ENCODE results near the gene KDELR1.

KDELR1 gene

DNA sequence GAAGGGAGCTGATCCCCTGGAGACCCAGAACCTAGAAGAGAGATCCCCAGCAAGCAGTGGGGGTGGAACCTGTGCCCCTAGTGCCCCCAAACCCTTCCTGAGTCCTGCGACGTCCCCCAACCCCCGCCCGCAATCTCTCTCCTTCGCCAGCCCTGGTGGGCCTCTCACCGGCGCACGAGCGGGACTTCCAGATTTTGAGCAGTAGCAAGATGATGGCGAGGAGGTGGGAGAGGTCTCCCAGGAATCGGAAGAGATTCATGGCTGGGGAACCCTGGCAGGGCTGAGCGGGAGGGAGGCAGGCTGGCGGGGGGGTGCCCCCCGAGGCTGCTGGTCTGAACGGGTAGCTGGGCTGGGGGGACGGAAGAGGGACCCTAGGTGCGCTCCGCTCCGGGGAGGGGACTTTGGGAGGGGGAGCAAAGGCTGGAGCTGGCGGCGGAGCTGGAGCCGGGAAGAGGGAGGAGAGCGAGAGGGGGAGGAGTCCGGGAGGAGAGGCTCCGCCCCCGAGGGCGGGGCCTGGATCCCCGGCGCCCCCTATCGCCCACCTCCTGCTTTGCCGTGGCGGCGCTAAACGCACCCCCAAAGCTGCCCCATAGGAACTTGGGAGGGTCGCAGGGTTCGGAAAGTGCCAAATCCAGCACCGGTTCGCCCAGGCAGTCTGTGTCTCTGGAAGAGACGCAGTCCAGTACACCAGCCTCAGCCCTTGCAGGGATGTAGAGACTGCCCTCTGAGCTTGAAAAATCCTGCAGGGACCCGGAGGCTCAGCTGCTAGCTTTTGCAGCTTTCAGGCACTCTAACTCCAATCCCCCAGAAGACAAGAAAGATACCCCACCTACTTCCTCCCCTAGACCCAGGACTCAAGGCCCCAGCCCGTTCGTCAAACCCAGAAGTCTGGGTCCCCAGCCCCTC is at the start of gene KDELR1:
Gene KDELR1, minus strand, starts transcription at position 452 of the 906 bp plus-strand sequence. Its CDS starts 193 bp downstream, at position 259.
- DNase-seq, result peak; percentile 55

DNA sequence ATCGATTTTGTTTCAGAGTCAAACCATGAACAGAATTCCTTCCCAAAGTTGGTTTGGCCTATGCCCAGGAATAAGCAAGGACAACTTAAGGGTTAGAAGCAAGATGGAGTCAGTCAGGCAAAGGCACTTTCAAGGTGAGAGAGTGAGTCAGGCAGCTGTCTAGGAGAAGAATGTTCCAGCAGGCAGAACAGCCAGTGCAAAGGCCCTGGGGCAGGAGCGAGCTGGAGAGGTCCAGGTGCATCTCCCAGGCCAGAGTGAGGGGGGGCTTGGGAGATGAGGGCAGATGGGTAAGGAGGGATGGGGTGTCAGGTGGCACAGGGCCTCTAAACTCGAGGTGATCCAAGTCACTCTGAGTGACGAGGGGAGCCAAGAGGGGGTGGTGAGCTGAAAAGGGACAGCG is 45.2 kb upstream of the KDELR1 start:
- DNase-seq, result no peak

DNA sequence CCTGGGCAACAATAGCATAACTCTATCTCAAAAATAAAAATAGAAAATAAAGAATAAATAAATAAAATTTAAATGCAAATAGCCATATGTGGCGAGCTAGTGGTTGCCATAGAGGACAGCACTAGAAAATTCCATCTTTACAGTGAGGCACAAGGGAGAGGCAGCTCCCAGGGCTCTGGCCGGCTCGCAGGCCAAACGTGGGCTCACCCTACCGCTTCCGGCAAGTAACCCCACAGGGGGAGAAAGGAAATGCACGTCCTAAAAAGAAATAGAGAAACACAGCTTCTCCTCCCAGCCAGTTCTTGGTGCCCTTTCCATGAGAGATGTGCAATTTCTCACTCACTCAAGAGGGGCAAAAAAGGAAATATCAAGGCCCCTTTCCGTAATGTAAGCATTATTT is 42.0 kb upstream of the KDELR1 start:
- no peak for DNase-seq

DNA sequence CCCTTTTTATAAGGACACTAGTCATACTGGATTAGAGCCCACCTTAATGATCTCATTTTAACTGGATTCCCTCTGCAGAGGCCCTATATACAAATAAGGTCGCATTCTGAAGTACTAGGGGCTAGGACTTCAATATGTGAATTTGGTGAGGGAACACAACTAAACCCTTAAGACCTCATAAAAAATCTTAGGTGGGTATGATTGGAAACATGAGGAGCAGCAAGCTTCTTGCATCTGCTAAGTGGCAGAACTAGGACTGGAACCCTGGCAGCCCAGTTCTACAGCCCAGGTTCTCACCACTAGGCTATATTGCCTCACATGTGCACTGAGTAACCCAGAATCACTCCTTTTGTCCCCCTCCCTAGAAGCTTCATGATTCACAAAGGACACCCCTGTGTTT is 37.3 kb upstream of the KDELR1 start:
- no peak for DNase-seq

DNA sequence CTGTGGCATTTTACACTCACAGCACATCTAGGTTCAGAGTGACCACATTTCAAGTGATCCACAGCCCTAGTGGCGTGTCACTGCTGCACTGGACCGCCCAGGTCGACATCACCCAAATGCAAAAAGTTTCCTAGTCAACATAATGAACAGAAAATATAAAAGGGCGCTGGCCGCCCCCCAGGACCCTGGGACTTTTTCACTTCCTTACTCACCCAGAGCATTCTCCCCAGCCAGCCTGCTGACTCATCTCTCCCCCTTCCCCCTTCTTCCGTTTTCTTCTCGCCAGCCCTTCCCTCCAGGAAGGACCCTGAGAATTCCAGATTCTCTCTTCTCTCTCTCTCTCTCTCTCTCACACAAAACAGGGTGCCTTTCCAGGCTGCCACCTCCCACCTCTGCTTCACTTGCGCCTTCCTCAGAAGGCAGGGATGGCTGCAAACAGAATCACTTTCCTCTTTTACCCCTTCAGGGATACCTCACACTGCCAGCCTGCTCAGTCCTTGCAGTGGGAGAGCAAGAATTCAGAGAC is 33.4 kb upstream of the KDELR1 start:
- DNase-seq, result no peak

DNA sequence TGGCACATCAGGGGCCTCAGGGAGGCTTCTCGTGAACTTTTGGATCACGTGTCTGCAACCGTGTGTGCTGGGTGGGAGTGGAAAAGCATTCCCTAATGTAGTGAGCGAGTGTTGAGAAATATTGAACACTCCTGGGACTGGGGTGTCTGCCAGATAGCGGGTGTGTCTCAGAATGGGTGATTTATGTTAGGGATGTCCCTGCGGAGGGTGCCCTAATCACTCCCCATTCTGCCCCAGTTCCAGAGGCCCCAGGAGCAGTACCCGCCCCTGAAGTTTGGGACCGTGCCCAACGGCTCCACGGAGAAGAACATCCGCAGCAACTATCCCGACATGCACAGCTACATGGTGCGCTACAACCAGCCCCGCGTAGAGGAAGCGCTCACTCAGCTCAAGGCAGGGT is 30.2 kb upstream of the KDELR1 start:
- peak; percentile 50 for DNase-seq

DNA sequence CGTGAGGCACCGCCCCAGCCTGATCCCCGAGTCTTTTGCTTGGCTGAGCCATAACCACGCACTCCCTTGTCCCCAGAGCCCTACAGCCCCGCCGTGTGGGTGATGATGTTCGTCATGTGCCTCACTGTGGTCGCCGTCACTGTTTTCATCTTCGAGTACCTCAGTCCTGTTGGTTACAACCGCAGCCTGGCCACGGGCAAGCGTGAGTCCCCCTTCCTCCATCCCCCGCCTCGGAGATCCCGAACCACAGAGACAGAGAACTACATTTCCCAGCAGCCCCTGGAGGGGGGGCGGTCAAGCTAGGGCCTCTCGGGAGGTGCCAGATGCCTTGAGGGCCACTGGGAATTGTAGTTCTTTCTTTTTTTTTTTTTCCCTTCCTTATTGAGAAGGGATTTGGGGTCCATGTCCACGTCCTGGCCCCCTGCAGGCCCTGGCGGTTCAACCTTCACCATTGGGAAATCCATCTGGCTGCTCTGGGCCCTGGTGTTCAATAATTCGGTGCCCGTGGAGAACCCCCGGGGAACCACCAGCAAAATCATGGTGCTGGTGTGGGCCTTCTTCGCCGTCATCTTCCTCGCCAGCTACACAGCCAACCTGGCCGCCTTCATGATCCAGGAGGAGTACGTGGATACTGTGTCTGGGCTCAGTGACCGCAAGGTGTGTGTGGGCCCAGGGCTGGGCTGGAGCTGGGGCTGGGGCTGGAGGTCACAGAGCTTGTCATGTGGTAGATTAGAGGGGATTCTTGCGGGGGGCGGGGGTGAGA is 28.0 kb upstream of the KDELR1 start:
- peak; percentile 59 for DNase-seq

DNA sequence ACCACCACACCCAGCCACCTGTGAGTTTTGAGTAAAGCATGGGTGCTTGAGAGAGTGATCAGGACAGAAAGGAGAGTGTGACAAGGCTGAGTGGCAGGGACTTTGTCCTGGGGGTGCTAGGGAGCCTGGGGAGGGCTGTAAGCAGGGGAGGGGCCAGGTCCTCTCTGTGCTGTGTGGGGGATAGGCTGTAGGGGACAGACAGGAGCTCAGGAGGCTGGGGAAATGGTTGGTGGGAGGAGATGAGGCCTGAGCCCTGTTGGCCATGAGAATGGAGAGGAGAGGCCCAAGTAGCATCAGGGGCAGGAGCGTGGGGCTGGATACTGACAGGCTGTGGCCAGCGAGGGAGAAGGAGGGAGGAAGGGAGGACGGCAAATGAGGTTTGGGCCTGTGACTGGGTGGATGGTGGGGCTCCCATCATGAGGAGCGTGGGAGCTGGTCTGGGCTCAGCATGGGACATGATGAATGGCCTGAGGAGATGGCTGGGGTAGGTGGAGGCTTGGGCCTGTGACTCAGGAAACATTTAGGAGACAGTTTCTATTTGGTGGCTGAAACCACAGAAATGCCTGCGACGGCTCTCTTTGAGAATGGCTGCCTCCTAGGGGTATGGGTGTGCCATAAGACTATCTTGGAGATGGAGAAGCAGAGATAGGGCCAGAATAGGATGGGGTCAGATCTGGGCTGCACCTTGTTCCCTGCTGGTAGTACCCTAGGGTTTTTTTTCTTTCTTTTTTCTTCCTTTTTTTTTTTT is 27.1 kb upstream of the KDELR1 start:
- no peak for DNase-seq

DNA sequence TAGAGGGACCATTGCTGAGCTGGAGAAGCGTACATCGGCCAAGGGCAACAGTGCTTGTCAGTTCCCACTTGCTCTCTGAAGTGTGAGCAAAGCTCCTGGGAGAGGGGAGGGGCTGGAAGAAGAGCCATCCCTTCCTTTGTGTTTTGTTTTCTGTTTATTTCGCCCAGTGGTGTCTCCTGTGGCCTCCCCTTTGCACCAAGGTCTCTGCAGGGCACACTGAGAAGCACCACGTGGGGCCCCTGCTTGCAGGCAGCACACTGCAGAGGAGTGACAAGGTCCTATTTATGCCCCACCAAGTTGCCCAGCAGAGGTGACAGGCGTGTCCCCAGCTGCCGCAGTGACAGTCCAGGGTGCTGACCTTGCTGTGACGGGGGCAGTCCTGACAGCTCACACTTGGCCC is 26.1 kb upstream of the KDELR1 start:
- DNase-seq, result no peak

DNA sequence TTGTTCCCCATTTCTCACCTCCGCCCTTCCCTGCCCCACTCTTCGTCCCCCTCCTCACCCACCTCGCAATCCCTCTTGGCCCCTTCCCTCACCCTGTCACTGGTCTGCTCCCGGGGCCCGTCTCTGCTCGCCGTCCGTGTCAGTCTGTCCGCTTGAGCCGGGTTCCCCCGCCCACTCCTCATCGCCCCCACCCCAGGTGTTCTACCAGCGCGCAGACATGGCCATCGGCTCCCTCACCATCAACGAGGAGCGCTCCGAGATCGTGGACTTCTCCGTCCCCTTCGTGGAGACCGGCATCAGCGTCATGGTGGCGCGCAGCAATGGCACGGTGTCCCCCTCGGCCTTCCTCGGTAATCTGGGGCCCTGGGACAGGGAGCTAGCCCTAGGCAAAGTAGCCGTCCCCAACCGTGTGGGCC is 24.5 kb upstream of the KDELR1 start:
- no peak for DNase-seq

DNA sequence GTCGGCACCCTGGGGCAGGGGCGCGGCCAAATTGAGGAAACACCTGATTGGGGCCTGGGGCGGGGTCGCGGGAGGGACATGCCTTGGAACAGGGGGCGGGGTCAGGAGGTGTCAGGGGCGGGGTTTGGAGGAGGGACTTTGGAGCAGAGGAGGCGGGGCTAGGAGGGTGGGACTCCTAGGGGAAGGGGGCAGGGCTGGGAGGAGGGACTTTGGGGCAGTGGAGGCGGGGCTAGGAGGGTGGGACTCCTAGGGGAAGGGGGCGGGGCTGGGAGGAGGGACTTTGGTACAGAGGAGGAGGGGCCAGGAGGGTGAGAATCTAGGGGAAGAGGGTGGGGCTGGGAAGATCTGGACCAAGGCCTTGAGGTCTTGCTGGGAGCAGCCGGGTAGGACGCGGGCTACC is 24.0 kb upstream of the KDELR1 start:
- peak; percentile 51 for DNase-seq

DNA sequence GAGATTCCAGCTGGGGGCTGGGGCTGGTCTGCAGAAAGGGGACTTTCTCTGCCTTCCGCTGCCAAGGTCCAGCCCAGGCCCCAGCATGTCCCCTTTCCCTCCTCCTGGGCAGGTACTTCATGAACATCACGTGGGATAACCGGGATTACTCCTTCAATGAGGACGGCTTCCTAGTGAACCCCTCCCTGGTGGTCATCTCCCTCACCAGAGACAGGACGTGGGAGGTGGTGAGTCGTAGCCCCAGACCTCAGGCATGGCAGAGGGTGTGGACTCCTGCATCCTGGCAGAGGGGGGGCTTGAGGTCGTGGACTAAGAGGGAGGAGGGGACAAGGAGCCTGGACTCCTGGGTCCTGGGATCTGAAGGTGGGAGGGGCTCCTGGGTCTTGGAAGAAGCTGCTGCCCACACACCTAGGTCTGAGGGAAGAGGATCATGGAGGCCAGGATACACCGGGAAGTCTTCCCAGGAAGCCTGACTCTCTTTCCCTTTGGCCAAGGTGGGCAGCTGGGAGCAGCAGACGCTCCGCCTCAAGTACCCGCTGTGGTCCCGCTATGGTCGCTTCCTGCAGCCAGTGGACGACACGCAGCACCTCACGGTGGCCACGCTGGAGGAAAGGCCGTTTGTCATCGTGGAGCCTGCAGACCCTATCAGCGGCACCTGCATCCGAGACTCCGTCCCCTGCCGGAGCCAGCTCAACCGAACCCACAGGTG is 22.7 kb upstream of the KDELR1 start:
- no peak for DNase-seq

DNA sequence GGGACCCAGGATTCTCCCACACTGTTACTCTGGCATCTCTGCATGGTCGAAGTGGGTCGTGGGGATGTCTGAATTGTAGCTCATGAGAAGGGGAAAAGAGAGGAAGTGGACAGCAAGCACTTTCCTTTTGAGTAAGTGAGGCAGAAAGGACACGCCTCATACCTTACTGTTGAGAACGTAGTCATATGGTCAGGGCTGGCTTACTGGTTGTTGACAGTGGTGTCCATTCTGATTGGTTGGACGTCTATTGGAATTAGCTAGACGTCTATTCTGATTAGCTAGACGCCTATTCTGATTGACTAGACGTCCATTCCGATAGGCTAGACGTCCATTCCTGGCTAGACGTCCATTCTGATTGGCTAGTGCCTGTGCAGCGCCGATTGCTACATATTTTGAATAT is 14.5 kb upstream of the KDELR1 start:
- DNase-seq, result no peak

DNA sequence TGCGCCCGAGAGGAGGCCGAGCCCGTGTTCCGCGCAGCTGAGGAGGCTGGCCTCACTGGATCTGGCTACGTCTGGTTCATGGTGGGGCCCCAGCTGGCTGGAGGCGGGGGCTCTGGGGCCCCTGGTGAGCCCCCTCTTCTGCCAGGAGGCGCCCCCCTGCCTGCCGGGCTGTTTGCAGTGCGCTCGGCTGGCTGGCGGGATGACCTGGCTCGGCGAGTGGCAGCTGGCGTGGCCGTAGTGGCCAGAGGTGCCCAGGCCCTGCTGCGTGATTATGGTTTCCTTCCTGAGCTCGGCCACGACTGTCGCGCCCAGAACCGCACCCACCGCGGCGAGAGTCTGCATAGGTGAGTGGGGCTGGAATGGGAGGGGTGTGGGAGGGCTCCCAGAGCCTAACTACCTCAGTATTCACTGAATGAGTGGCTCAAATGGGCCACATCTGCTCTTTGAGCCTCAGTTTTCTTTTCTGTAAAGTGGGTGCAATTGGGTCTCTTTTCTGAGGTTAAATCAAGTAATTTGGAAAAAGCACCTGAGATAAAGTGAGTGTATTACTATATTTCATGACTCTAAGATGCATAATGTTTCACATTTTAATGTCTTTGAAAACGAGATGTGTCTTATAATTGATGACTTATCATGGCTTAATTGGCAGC is 13.8 kb upstream of the KDELR1 start:
- no peak for DNase-seq

DNA sequence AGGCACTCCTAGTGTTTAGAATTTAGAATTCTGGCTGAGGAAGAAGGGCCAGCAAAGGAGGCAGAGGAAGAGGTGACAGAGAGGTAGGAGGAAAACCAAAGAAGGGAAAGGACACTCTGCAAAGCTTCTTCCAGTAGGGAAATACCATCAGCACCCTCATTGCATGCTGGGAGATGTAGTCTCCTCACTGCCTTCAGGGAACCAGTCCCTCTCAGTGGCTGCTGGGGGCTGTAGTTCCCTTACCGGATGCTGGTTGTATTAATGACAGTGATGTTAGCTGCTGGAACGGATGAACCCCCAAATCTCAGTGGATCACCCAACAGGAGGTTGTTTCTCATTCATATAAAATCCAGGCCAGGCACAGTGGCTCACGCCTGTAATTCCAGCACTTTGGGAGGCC is 12.3 kb upstream of the KDELR1 start:
- DNase-seq, result peak; percentile 43

DNA sequence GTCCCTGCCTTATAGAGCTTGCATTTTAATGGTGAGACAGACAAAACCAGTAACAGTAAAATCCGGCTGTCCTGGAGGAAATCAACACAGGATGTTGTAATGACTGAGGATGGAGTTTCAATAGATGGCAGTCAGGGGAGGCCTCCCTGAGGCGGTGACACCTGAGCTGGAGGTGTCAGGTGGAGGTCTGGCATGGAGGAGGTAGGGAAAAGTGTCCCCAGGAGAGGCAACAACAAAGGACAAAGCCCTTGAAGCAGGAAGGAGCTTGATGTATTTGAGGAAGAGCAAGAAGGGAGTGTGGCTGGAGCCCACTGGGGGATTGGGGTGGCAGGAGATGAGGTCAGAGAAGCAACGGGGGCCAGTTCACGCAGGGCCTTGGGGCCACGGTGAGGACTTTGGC is 9.9 kb upstream of the KDELR1 start:
- DNase-seq, result no peak

DNA sequence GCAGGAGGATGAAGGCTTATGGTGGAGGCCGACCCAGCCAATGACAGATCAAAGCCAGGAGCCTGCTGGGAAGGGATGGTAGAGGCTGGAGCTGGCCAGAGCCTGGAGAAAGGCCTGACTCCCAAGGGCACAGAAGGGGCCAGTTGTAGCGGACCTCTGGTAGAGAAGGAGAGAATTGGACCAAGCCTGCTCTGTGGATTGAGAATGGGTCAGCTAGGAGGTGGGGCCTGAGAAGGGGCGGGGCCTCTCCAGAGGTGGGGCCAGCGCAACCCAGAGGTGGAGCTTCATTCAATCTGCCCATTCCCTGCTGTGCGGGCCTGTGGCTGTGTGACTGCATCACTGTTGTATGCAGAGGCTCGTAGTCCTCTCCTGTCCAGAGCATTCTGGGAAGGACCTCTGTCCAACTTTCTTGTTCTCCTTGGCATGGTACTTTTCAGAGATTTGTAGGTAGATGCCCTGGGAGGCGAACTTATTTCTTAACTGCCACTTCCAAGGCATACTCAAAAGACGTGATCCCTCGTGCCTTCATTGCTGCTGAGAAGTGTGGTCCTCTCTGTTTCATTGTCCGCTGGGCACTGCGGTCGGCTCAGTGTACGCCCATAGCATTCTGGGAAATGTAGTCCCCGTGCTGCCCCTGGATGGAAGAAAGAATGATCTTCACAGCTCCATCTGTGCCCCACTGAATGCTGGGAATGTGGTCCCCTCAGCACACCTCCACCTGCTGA is 8.8 kb upstream of the KDELR1 start:
- DNase-seq, result no peak

DNA sequence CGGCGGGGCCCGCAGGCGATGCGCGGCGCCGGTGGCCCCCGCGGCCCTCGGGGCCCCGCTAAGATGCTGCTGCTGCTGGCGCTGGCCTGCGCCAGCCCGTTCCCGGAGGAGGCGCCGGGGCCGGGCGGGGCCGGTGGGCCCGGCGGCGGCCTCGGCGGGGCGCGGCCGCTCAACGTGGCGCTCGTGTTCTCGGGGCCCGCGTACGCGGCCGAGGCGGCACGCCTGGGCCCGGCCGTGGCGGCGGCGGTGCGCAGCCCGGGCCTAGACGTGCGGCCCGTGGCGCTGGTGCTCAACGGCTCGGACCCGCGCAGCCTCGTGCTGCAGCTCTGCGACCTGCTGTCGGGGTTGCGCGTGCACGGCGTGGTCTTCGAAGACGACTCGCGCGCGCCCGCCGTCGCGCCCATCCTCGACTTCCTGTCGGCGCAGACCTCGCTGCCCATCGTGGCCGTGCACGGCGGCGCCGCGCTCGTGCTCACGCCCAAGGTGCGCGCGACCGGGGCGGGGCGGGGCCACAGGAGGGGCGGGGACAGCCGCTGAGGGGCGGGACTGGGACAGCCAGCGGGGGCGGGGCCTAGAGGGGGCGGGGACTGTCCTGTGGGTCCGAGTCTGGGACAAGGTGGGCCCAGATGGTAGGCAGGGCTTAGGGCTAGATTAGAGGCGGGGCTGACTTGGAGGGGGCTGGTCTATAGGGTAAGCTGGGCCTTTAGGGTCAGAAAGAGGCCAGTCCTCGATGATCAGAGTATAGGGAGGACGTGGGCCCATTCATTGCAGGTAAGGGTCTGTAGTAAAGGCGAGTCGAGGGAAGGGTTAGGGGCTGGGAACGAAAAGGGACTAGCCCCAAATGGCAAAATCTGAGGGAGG is 7.3 kb upstream of the KDELR1 start:
- DNase-seq, result peak; percentile 93

DNA sequence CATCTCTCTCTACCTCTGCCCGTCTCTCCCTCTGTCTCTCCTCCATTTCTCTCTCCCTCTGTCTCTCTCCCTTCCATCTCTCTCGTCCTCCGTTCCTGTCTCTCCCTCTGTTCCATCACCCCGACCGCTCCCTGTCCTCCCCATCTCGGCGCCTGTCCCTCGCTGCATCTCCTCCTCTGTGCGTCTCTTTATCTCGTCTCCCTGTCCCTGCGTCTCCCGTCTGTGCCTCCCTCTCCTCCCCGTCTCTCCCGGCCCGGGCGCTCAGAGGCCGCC is 6.7 kb upstream of the KDELR1 start:
- no peak for DNase-seq

DNA sequence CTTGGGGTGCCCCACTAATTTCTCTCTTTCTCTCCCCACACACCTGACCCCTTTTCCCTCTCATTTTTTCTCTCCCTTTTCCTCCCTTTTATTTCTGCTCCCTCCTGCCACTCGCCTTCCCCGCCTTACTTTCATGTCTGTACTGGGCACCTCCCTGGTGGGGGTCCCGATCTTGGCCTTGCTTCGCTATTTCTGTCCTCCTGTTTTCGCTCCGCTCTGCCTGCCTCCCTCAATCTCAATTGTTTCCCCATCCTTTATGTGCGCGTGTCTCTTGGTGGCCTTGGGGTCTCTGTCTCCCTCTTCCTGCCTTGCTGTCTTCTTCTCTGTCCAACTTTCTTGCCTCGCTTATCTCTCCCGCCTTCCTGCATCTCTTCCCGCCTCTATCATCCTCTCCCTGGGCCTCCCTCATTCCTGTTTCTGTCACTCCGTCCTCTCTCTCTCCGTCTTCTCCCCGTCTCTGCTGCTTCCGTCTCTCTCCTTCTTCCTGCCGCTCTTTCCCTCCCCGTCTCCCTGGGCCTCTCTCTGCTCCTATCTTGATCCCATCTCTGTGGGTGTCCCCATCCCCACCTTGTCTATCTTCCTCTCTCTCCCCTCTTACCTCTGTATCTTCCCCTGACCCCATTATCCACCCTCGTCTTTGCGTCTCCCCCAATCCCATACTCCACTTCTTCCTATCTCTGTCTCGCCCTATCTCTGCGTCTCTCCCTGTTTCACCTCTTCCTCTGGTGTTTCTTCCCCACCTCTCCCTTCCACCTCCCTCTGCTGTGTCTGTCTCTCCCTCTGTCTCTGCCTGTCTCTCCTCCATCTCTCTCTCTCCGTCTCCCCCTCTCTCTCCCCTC is 6.1 kb upstream of the KDELR1 start:
- DNase-seq, result no peak

Data from NCI-H2171 (cell line).